ENCODE measurements around the gene MDFI.

GRCh38 chr6:41646026-41646795 is 7.9 kb downstream of the MDFI start:
- TF ChIP-seq CTCF (IDR thresholded peaks at IDR 0.05) (no peak), POLR2A (IDR thresholded peaks at IDR 0.05) (no peak), POLR2AphosphoS5 (IDR thresholded peaks at IDR 0.05) (no peak)
